ENCODE data around the gene ABHD15.

ABHD15 gene

GRCh38 chr17:29569245-29569950 lies 2.6 kb upstream of the ABHD15 start:
- peak overlapping the region; percentile 65 for H3K4me3 ChIP-seq (ENCODE audit: low read length)
- DNase-seq (ENCODE audit: low read depth): no peak
- no peak for TF ChIP-seq CTCF (conservative IDR thresholded peaks at IDR 0.05; ENCODE audit: low read depth, low read length)

- peak within 1 kb of the TSS; percentile 65 for H3K4me3 ChIP-seq (ENCODE audit: low read length)
- no peak for TF ChIP-seq CTCF (conservative IDR thresholded peaks at IDR 0.05; ENCODE audit: low read depth, low read length)
- DNase-seq (ENCODE audit: low read depth): no peak
Measured at GRCh38 chr17:29568331-29569244, 1.8 kb upstream of the ABHD15 start, which contains the start of gene TP53I13. TP53I13 (plus strand) TSS chr17:29568701; CDS start chr17:29568759, 58 bp downstream.

- H3K4me3 ChIP-seq (ENCODE audit: low read length): peak overlapping the region; percentile 64
- no peak for DNase-seq (ENCODE audit: low read depth)
- no peak for TF ChIP-seq CTCF (conservative IDR thresholded peaks at IDR 0.05; ENCODE audit: low read depth, low read length)
Measured at GRCh38 chr17:29567554-29568330, 905 bp upstream of the ABHD15 start.

GRCh38 chr17:29567304-29567553 lies 392 bp upstream of the ABHD15 start:
- TF ChIP-seq CTCF (conservative IDR thresholded peaks at IDR 0.05; ENCODE audit: low read depth, low read length): no peak
- no peak for DNase-seq (ENCODE audit: low read depth)
- peak overlapping the region; percentile 64 for H3K4me3 ChIP-seq (ENCODE audit: low read length)

GRCh38 chr17:29565643-29566472 lies 979 bp downstream of the ABHD15 start:
- no peak for DNase-seq (ENCODE audit: low read depth)
- peak; percentile 22 for TF ChIP-seq CTCF (conservative IDR thresholded peaks at IDR 0.05; ENCODE audit: low read depth, low read length)
- peak overlapping the region; percentile 44 for H3K4me3 ChIP-seq (ENCODE audit: low read length)

- no peak for TF ChIP-seq CTCF (conservative IDR thresholded peaks at IDR 0.05; ENCODE audit: low read depth, low read length)
- no peak overlapping the region for H3K4me3 ChIP-seq (ENCODE audit: low read length)
- no peak for DNase-seq (ENCODE audit: low read depth)
Measured at GRCh38 chr17:29563816-29564215, 3.0 kb downstream of the ABHD15 start.
